Upper lobe of left lung (tissue), 6 donors: ENCODE measurements around the gene KBTBD12. TPM values are rescaled to one million over a fixed set of nuclear protein-coding genes. Genes with fewer than 3 reads are reported as not detected.

Experiments used
- ATAC-seq, 2 donors: fragments of 200-7000 bp; cut with Tn5 transposase; one replicate each; pipeline ENCODE4 v1.9.1; 2022; ENCODE audit warnings: mild to moderate bottlenecking in 2 of 2, moderate library complexity in 2 of 2; ENCODE audit not compliant: low FRiP score in 2 of 2
- DNase-seq, 2 donors: peaks; one replicate each; pipeline ENCODE4 v3.0.0-alpha.2; 2019 to 2020
- H3K27ac ChIP-seq, 4 donors: fragments of 200-600 bp; sonication (generic); one replicate each; pipeline ENCODE4 v1.5.1; 2016 to 2019
- H3K27me3 ChIP-seq, 4 donors: fragments of 200-600 bp; sonication (generic); one replicate each; pipeline ENCODE4 v1.5.1; 2017 to 2019
- H3K36me3 ChIP-seq, 4 donors: fragments of 200-600 bp; sonication (generic); one replicate each; pipeline ENCODE4 v1.5.1; 2016 to 2019
- H3K4me1 ChIP-seq, 4 donors: fragments of 200-600 bp; sonication (generic); one replicate each; pipeline ENCODE4 v1.5.1; 2018 to 2019
- H3K4me3 ChIP-seq, 4 donors: fragments of 200-600 bp; sonication (generic); one replicate each; pipeline ENCODE4 v1.5.1; 2017 to 2019; ENCODE audit warnings: mild to moderate bottlenecking in 2 of 4, moderate library complexity in 1 of 4
- H3K9me3 ChIP-seq, 4 donors: fragments of 200-600 bp; sonication (generic); one replicate each; pipeline ENCODE4 v1.5.1; 2018 to 2019
- CTCF ChIP-seq, 6 experiments: fragments of 450-650 bp in 4 of 6; fragments of 200-600 bp in 2 of 6; sonication (generic) in 2 of 6; IDR thresholded peaks; one replicate each; pipeline ENCODE4 v1.5.1; 2016 to 2019; ENCODE audit warnings: antibody characterized with exemption in 6 of 6
- EP300 ChIP-seq, 4 donors: sonication (generic); formaldehyde crosslinking; IDR thresholded peaks; one replicate each; pipeline ENCODE4 v1.5.1; 2017; ENCODE audit warnings: antibody characterized with exemption in 4 of 4, control low read depth in 2 of 4
- POLR2A ChIP-seq, 4 donors: fragments of 450-650 bp; IDR thresholded peaks; one replicate each; pipeline ENCODE4 v1.5.1; 2016 to 2017; ENCODE audit warnings: antibody characterized with exemption in 4 of 4, mild to moderate bottlenecking in 2 of 4
- POLR2AphosphoS5 ChIP-seq, 2 donors: sonication (generic); formaldehyde crosslinking; IDR thresholded peaks; one replicate each; pipeline ENCODE4 v1.5.1; 2017; ENCODE audit warnings: antibody characterized with exemption in 2 of 2
- WGBS, 2 donors: methylation state at CpG; one replicate each; pipeline ENCODE4 v1.1.5; 2017 to 2018; 5-methylcytosine and 5-hydroxymethylcytosine counted together
- total RNA-seq, 6 donors: library from RNA; depleted of rRNA in 4 of 6; stranded (reverse); fragments of >200 nt in 4 of 6; gene quantifications; one replicate each; pipeline versions ENCODE4 v1.1.0 to v1.2.1, GENCODE V29; 2016 to 2021
- donor health status: DM: no; HTN: no; CAD: no; lungs with moderate emphysema.
- donor health status: DM: no; HTN: yes; CAD: no; lungs with severe emphysema.

KBTBD12 gene
- total RNA-seq, 6 donors from 2014 or later, result 0.37 to 2.1 (median 0.71) TPM

- no peak overlapping the region for H3K27ac ChIP-seq
- no peaks in the 10 kb centered on the region for H3K36me3 ChIP-seq
- H3K4me3 ChIP-seq, result no peak overlapping the region
- DNase-seq (no peak), ATAC-seq (no peak)
- no peaks in the 10 kb centered on the region for H3K27me3 ChIP-seq
- no peaks in the 10 kb centered on the region for H3K4me1 ChIP-seq
- 61 to 79% methylated on average over 1 of the region's 1 CpG for WGBS, 2 donors
- TF ChIP-seq POLR2A (IDR thresholded peaks at IDR 0.05), result no peak
- no peak for TF ChIP-seq POLR2AphosphoS5 (IDR thresholded peaks at IDR 0.05)
- no peak for TF ChIP-seq CTCF (IDR thresholded peaks at IDR 0.05)
- TF ChIP-seq EP300 (IDR thresholded peaks at IDR 0.05), result no peak
- H3K9me3 ChIP-seq, result no peaks in the 10 kb centered on the region
Observed at GRCh38 chr3:127967316-127967715, 52.3 kb downstream of the KBTBD12 start.

- TF ChIP-seq EP300 (IDR thresholded peaks at IDR 0.05), result no peak
- peak in 5 of 6 experiments; percentile 38 to 55 (median 45) for TF ChIP-seq CTCF (IDR thresholded peaks at IDR 0.05)
- Histone ChIP-seq H3K9me3 (no peaks in the 10 kb centered on the region), H3K4me1 (no peaks in the 10 kb centered on the region), H3K27ac (no peak overlapping the region), H3K27me3 (no peaks in the 10 kb centered on the region), H3K36me3 (no peaks in the 10 kb centered on the region), H3K4me3 (no peak overlapping the region)
- ATAC-seq, result peak in 1 of 2 donors; percentile 81
- WGBS, 2 donors, result 73 to 84% methylated on average over 2 to 4 of the region's 4 CpGs
- DNase-seq, result no peak
Observed at GRCh38 chr3:127970966-127971592, 56.0 kb downstream of the KBTBD12 start.

- Histone ChIP-seq H3K36me3 (no peaks in the 10 kb centered on the region), H3K27me3 (no peaks in the 10 kb centered on the region), H3K4me1 (no peaks in the 10 kb centered on the region), H3K27ac (no peak overlapping the region), H3K4me3 (no peak overlapping the region), H3K9me3 (no peaks in the 10 kb centered on the region)
- no peak for DNase-seq
- TF ChIP-seq EP300 (IDR thresholded peaks at IDR 0.05), result no peak
- TF ChIP-seq POLR2AphosphoS5 (IDR thresholded peaks at IDR 0.05), result no peak
- 89 to 95% methylated on average over 2 of the region's 2 CpGs for WGBS, 2 donors
- no peak for ATAC-seq
Observed at GRCh38 chr3:127974226-127974625, 59.2 kb downstream of the KBTBD12 start.

- Histone ChIP-seq H3K4me3 (no peak overlapping the region), H3K36me3 (no peaks in the 10 kb centered on the region), H3K27ac (no peak overlapping the region), H3K4me1 (no peaks in the 10 kb centered on the region), H3K9me3 (no peaks in the 10 kb centered on the region), H3K27me3 (no peaks in the 10 kb centered on the region)
- TF ChIP-seq EP300 (IDR thresholded peaks at IDR 0.05) (no peak), POLR2A (IDR thresholded peaks at IDR 0.05) (no peak), POLR2AphosphoS5 (IDR thresholded peaks at IDR 0.05) (no peak), CTCF (IDR thresholded peaks at IDR 0.05) (no peak)
- DNase-seq (no peak), ATAC-seq (no peak)
- WGBS, 2 donors, result 81 to 86% methylated on average over 6 of the region's 6 CpGs
Observed at GRCh38 chr3:127975153-127976029, 60.4 kb downstream of the KBTBD12 start.

- no peaks in the 10 kb centered on the region for H3K9me3 ChIP-seq
- no peak for TF ChIP-seq POLR2A (IDR thresholded peaks at IDR 0.05)
- no peak for TF ChIP-seq CTCF (IDR thresholded peaks at IDR 0.05)
- no peak for TF ChIP-seq POLR2AphosphoS5 (IDR thresholded peaks at IDR 0.05)
- TF ChIP-seq EP300 (IDR thresholded peaks at IDR 0.05), result no peak
- no peak overlapping the region for H3K4me3 ChIP-seq
- 88 to 97% methylated on average over 2 of the region's 2 CpGs for WGBS, 2 donors
- no peak overlapping the region for H3K27ac ChIP-seq
- no peak for DNase-seq
- ATAC-seq, result no peak
- H3K4me1 ChIP-seq, result no peaks in the 10 kb centered on the region
- no peaks in the 10 kb centered on the region for H3K36me3 ChIP-seq
- H3K27me3 ChIP-seq, result no peaks in the 10 kb centered on the region
Observed at GRCh38 chr3:127978636-127979035, 63.6 kb downstream of the KBTBD12 start.
